ENCODE data around the gene TEX2.
"Not testable (repeated sequence)": the region's sequence is repeated elsewhere in the genome, so short reads cannot be mapped to it uniquely, and the experiment has no call there.

Gene TEX2

DNA sequence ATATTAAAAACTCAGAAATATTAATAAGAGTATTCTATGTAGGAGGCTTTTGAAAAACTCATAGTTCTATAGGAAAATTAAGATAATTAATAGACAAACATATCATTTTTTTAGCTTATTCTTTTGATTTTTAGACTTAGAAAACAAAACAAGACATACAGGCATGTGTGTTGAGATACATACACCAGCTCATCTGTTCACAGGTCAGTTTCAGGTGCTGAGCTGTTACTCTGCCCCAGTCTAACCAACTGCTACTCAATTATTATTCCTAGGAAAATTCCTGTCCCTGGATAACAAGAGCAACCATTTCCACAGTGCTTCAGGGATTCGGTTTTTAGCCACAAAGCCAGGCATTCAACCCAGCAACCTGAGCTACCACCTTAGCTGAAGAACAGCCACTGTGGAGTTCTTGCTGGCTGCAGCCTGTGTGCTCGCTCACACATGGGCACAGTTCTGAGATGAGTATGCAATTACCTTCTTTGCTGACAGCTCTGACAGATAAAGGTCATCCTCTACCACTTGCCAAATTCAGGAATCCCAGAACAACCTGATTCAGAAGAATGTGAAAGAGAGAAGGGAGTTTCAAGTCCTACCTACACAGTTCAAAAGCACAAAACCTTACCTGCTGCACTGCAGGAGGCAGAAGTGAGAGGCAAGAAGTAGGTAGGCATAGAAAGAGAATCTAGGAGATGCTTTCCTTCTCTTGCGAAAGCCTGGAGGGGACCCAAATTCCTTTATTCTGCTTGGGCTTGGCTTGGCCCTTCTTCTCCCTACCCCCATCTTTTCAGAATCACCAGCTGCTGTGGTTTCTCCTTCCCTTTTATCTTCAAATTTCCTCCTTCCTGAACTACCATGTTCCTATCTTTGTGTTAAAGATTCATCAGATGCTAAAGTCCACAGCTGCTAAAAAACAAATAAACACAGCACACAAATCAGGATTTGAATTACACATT lies 62.7 kb downstream of the TEX2 start:
- no peak overlapping the region for H3K4me3 ChIP-seq (ENCODE audit: low read length)
- no peak for TF ChIP-seq ZNF274 (IDR thresholded peaks at IDR 0.05; ENCODE audit: low read depth, low read length)

DNA sequence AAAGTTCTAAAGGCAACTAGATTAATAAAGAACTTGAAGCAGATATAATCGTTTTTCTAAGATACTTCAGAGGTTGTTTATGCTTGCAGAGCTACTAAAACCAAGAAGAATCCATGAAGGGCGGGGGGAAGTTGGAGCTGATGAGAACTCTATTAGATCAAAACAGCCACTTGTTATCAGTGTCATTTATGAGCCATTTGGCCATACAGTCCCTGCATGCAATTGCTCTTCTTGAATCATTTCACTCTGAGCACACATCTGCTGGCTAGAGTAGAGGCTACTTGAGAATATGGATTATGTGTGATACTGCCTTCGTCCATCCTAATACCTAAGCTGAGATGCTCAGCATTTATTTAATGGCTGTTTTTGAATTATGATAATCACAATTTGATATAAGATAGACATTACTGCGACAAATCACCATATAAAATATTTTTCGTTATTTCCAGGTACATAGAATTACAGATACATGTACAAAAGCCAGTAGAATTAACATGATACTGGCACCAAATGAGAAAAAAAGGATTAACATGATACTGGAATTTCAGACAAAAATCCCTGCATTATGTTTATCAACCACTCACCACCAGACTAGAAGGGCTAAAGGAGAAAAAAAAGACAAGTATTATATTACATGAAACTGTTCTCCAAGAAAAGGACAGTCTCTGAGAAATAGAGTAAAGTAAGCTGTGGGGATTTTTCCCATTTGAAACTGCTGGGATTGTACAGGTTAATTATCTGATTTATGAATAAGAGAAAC lies 64.5 kb downstream of the TEX2 start:
- TF ChIP-seq ZNF274 (IDR thresholded peaks at IDR 0.05; ENCODE audit: low read depth, low read length) = no peak
- no peak overlapping the region for H3K4me3 ChIP-seq (ENCODE audit: low read length)

DNA sequence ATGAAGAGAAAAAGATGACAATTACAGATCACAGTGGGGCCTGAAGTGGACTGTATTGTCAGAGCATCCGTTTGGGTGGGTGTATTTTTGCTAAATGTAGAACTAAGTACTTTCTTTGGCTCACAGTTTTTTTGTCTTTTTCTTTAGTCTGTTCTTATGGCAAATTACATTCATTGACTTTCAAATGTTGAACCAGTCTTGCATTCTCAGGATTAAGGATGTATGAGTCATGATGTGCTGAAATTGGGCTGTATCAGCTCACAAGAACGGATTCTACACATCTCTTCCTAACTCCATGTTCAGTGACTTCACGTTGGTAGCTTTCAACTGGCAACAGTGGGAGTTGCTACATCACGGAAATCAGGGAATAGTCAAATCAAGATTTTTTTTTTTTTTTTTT lies 66.5 kb downstream of the TEX2 start:
- TF ChIP-seq ZNF274 (IDR thresholded peaks at IDR 0.05; ENCODE audit: low read depth, low read length) = no peak
- H3K4me3 ChIP-seq (ENCODE audit: low read length) = no peak overlapping the region

DNA sequence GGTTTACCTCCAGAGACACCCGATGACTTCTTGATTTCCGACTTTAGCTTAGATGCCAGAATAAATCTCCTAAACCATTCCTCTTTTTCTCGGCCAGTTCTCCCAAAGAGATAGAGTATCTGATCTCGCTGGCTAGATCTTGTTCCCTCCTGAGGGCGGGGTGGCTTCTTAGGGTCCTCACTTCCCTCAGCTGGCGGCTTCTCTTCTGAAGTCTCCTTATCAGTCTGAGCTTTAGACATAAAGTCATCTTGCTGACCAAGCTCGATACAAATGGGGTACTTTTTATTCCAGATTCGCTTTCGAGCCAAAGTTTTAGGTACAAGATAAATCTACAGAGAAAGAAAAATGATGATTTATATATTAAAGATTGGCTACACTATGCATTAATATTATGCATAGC lies 69.5 kb downstream of the TEX2 start:
- H3K4me3 ChIP-seq (ENCODE audit: low read length) = no peak overlapping the region
- no peak for TF ChIP-seq ZNF274 (IDR thresholded peaks at IDR 0.05; ENCODE audit: low read depth, low read length)

DNA sequence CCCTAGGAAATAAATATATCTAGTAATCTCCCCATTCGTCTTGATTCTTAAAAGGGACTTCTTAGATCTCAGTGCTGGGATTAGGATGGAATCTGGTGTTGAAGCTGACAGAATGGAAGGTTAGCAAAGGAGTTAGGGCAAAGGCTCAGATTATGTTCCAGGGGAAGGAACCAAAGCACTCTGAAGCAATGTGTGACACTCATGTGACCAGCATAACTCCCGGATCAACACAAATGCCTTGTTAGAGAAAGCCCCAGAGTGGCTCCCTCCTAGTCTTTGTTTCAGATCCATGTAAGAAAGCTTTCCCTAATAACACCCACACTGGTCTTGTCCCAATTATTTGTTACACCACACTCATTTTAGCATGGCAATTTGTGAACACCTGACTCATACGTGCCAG lies 70.5 kb downstream of the TEX2 start:
- TF ChIP-seq ZNF274 (IDR thresholded peaks at IDR 0.05; ENCODE audit: low read depth, low read length) = no peak
- no peak overlapping the region for H3K4me3 ChIP-seq (ENCODE audit: low read length)

DNA sequence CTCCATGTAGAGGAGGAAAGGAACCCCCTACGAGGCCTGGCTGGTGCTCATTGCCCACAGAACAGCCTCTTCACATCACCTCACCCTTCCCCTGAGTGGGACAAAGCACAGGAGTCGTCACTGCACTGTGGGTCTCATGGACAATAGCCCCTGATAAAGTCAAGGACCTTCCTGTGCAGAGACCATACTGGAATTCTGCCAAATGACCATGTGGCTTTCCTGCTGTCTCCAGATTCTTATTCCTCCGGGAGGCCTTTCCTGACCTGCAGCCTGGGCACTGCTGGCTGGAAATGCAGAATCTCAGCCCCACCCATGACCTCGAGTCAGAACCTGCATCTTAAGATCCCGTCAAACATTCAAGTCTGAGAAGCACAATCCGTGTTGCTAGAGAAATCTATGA lies 72.6 kb downstream of the TEX2 start:
- H3K4me3 ChIP-seq (ENCODE audit: low read length) = no peak overlapping the region
- TF ChIP-seq ZNF274 (IDR thresholded peaks at IDR 0.05; ENCODE audit: low read depth, low read length) = no peak

DNA sequence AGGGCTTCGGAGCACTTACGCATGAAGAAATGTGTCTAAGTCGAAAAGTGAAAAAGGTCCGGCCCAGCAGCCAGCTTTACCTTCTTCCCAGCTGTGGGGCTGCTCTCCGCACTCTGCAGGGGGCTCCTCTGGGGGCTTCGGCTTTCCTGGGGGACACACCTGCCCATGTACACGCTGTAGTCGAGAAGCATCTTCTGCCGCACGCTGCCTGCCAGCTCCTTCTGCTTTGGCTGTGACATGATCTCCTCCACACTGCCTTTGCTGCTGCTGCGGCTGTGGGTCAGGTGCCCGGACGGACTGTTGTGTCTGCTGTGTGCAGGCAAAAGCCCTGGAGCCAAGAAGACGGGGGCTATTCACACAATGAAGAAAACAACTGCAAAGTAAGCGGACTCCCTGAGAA lies 75.0 kb downstream of the TEX2 start:
- no peak overlapping the region for H3K4me3 ChIP-seq (ENCODE audit: low read length)
- TF ChIP-seq ZNF274 (IDR thresholded peaks at IDR 0.05; ENCODE audit: low read depth, low read length) = no peak

DNA sequence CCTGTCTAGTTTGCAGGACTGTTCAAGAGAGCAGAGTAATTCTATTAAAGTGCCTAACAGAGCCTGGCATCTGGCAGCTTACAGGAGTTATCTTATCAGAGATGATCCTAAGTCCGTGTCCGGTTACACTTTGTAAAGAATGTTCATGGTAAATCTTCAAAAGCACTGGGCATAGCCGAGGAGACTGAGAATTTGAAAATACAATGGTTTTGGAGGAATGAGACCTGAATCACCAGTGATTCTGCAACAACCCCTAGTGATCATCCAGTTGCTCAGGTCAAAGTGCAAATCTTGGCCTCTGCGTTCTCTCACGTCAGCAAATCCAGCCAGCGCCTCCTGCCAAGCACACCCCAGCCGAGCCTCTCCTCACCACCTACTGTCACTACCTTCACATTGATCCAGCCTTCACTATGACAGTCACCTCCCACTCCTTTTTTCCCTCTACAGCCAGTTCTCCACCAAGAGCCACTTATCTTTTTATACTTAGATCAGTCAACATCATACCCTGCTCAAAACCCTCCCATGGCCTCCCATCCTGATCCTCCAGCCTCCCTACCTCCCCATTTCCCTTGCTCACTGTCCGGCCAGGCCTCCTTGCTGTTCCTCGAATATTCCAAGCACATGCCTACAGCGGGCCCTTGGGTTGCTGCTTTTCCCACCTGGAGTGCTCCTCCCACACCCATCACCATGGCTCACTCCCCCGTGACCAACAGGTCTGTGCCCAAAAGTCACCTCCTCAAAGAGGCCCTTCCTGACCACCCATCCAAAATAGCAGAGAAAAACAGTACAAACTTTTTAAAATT lies 75.8 kb downstream of the TEX2 start:
- no peak for TF ChIP-seq ZNF274 (IDR thresholded peaks at IDR 0.05; ENCODE audit: low read depth, low read length)
- H3K4me3 ChIP-seq (ENCODE audit: low read length) = no peak overlapping the region

DNA sequence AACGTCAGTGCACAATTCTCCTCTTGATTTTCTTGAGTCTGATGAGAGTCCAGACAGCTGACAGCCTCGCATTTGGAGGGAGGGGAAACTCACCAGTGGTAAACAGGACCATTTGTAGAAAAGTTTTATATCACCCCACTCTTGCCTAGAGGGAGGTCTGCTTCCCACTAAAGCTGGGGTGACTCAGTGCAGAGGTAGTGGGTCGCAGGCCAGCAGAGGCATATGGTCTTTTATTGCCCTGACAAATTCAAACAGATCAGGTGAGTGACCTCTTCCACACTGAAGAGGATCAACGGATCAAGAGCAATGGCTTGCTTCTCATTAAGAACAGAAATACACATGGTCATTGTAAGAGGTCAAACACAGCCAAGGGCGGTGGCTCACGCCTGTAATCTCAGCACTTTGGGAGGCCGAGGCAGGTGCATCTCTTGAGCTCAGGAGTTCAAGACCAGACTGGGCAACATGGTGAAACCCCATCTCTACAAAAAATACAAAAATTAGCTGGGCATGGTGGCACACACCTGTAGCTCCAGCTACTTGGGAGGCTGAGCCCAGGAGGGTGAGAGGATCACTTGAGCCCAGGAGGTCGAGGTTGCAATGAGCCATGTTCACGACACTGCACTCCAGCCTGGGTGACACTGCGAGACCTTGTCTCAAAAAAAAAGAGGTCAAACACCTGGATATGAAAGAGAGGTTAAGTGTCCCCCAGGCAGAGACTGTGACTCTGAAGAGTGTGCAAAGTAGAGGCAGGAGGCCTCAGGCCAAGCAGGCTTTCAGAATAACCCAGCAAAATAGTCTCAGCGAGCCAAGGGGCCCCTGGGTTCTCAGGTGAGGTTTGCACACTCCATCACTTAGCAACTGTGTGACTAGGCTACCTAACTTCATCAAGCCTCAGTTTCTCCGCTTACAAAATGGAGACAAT lies 76.6 kb downstream of the TEX2 start:
- no peak for TF ChIP-seq ZNF274 (IDR thresholded peaks at IDR 0.05; ENCODE audit: low read depth, low read length)
- H3K4me3 ChIP-seq (ENCODE audit: low read length) = no peak overlapping the region

DNA sequence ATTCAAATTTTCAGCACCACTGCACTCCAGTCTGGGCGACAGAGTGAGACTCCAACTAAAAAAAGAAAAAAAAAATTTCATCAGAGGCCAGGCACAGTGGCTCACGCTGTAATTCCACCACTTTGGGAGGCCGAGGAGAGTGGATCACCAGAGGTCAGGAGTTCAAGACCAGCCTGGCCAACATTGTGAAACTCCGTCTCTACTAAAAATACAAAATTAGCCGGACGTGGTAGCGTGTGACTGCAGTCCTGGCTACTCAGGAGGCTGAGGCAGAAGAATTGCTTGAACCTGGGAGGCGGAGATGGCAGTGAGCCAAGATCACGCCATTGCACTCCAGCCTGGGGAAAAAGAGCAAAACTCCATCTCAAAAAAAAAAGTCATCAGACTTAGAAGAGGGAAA lies 77.5 kb downstream of the TEX2 start:
- H3K4me3 ChIP-seq (ENCODE audit: low read length) = not testable (repeated sequence)

DNA sequence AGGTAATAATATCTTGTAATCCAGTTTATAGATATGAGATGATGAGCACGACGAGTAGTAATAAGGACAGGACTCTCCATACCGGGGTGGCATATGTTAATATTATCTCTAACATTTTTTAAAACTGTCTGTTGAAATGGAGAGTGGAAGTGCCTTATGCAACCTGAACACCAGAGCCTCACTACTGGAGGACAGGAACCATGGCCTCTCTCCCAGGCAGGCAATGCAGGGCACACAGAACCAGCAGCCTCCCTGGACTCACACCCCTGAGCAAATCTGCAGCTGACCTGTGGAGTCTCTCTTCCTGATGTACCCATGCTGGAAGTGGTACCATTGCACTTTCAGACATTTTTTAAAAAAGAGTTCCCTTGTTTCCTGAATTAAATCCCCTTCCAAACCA lies 78.0 kb downstream of the TEX2 start:
- TF ChIP-seq ZNF274 (IDR thresholded peaks at IDR 0.05; ENCODE audit: low read depth, low read length) = no peak
- H3K4me3 ChIP-seq (ENCODE audit: low read length) = no peak overlapping the region

DNA sequence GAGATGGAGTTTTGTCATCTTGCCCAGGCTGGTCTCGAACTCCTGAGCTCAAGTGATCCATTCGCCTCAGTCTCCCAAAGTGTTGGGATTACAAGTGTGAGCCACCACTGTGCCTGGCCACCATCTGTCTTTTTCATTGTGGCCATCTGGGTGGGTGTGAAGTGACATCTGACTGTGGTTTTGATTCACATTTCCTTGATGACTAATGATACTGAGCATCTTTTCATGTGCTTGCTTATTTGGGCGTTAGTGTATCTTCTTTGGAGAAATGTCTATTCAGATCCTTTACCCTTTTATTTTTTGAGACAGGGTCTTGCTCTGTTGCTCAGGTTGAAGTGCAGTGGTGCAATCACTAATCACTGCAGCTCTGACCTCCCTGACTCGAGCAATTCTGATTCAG lies 79.2 kb downstream of the TEX2 start:
- no peak for TF ChIP-seq ZNF274 (IDR thresholded peaks at IDR 0.05; ENCODE audit: low read depth, low read length)
- H3K4me3 ChIP-seq (ENCODE audit: low read length) = no peak overlapping the region

DNA sequence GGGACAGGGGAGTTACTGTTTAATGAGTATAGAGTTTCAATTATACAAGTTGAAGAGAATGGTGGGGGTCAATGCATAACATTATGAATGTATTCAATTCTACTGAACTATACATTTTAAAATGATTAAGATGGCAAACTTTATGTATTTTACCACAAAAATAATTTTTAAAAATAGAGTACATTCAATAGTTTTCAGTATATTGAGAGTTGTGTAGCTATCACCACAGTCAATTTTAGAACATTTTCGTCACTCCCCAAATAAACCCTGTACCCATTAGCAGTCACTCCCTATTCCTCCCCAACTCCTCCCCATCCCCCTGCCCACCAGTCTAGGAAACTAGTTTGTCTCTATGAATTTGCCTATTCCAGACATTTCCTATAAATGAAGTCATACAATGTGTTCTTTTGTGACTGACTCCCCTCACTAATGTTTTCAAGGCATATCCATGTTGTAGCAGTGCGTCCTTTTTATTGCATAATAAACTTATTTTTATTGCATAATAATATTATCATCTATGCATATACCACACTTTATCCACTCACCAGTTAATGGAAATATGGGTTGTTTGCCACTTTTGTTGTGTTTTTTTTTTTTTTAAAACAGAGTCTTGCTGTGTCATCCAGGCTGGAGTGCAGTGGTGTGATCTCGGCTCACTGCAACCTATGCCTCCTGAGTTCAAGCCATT lies 80.6 kb downstream of the TEX2 start:
- no peak for TF ChIP-seq ZNF274 (IDR thresholded peaks at IDR 0.05; ENCODE audit: low read depth, low read length)
- no peak overlapping the region for H3K4me3 ChIP-seq (ENCODE audit: low read length)
